Left ventricle myocardium inferior (tissue), 1 donor: ENCODE data around the gene KIF18B. TPM values are rescaled to one million over a fixed set of nuclear protein-coding genes. Genes with fewer than 3 reads are reported as not detected.

Experiments used
- DNase-seq: peaks from one replicate; pipeline ENCODE4 v3.0.0-alpha.2; 2020
- H3K27ac ChIP-seq: fragments of 200-600 bp; replicated peaks from 2 replicates; pipeline ENCODE4 v1.8.0; 2021
- H3K27me3 ChIP-seq: fragments of 200-600 bp; 2 replicates; pipeline ENCODE4 v1.8.0; 2021; ENCODE audit warnings: low read depth
- H3K36me3 ChIP-seq: fragments of 200-600 bp; 2 replicates; pipeline ENCODE4 v1.8.0; 2021
- H3K4me1 ChIP-seq: fragments of 200-600 bp; 2 replicates; pipeline ENCODE4 v1.8.0; 2021
- H3K4me3 ChIP-seq: fragments of 200-600 bp; 2 replicates; pipeline ENCODE4 v1.8.0; 2021; ENCODE audit warnings: mild to moderate bottlenecking, moderate library complexity
- H3K9me3 ChIP-seq: fragments of 200-600 bp; replicated peaks from 2 replicates; pipeline ENCODE4 v1.8.0; 2021
- CTCF ChIP-seq: fragments of 200-600 bp; IDR thresholded peaks from 2 replicates; pipeline ENCODE4 v1.8.0; 2021; ENCODE audit warnings: antibody characterized with exemption, mild to moderate bottlenecking, borderline replicate concordance
- intact Hi-C: fragments of 100-400 bp; cut with micrococcal nuclease; formaldehyde crosslinking; loops from one replicate; pipeline ENCODE4 v1.11.0; 2022
- total RNA-seq: library from RNA; stranded (reverse); fragmentation: NEBNext Ultra II Directional; extraction: Animal tissue kit (Norgen Biotek cat#: 25700); gene quantifications from one replicate; pipeline ENCODE4 v1.2.1, GENCODE V29; 2021
- donor health status: DM: no; HTN: yes; CAD: no; lungs with severe emphysema.

The KIF18B gene
- total RNA-seq, 1 donor from 2014 or later: 0.49 TPM

GRCh38 chr17:44892250-44892649 is 55.3 kb downstream of the KIF18B start:
- H3K27ac ChIP-seq: no peak overlapping the region
- peaks cover 19% of the 10 kb centered on the region for H3K4me1 ChIP-seq
- no peak for TF ChIP-seq CTCF
- intact Hi-C loops: no loop called here
- H3K4me3 ChIP-seq: no peak overlapping the region
- no peak for DNase-seq
- H3K36me3 ChIP-seq: peaks cover 43% of the 10 kb centered on the region
- no peaks in the 10 kb centered on the region for H3K9me3 ChIP-seq
- H3K27me3 ChIP-seq: no peaks in the 10 kb centered on the region

- Histone ChIP-seq H3K27ac (no peak overlapping the region), H3K4me3 (no peak overlapping the region), H3K4me1 (peaks cover 15% of the 10 kb centered on the region), H3K36me3 (peaks cover 63% of the 10 kb centered on the region), H3K9me3 (no peaks in the 10 kb centered on the region), H3K27me3 (no peaks in the 10 kb centered on the region)
- TF ChIP-seq CTCF: no peak
- DNase-seq: no peak
- intact Hi-C loops: no loop called here
Measured at GRCh38 chr17:44889003-44889402, 58.6 kb downstream of the KIF18B start.

GRCh38 chr17:44887971-44888954 is 59.3 kb downstream of the KIF18B start:
- H3K4me1 ChIP-seq: peaks cover 15% of the 10 kb centered on the region
- no peak overlapping the region for H3K4me3 ChIP-seq
- intact Hi-C loops: no loop called here
- no peak for TF ChIP-seq CTCF
- H3K27ac ChIP-seq: no peak overlapping the region
- H3K36me3 ChIP-seq: peaks cover 63% of the 10 kb centered on the region
- no peak for DNase-seq
- H3K27me3 ChIP-seq: no peaks in the 10 kb centered on the region
- H3K9me3 ChIP-seq: no peaks in the 10 kb centered on the region

GRCh38 chr17:44887016-44887415 is 60.6 kb downstream of the KIF18B start:
- Histone ChIP-seq H3K4me1 (peaks cover 15% of the 10 kb centered on the region), H3K36me3 (peaks cover 64% of the 10 kb centered on the region), H3K4me3 (no peak overlapping the region), H3K9me3 (no peaks in the 10 kb centered on the region), H3K27ac (no peak overlapping the region), H3K27me3 (no peaks in the 10 kb centered on the region)
- intact Hi-C loops: no loop called here
- TF ChIP-seq CTCF: no peak
- no peak for DNase-seq

DNA sequence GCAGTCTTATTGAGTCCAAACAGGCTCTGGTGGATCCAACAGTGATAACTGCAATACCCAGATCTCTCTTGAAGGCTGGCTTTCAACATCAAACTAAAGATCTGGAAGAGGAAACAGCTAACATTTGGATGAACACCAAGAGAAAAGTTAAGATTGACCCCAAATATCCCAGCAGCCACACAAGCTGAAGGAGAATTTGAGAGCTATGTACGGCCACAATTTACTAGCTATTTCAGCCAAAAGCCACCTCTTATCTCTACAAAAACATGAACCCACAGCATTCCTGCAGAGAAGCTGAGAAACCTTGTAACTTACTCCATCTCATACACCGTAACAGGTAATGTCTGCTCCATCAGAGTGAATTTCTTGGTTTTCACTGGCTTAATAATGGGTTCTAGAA is 62.6 kb downstream of the KIF18B start:
- H3K4me1 ChIP-seq: peaks cover 15% of the 10 kb centered on the region
- no peaks in the 10 kb centered on the region for H3K9me3 ChIP-seq
- H3K27me3 ChIP-seq: no peaks in the 10 kb centered on the region
- intact Hi-C loops: no loop called here
- DNase-seq: no peak
- H3K27ac ChIP-seq: no peak overlapping the region
- H3K36me3 ChIP-seq: peaks cover 71% of the 10 kb centered on the region
- H3K4me3 ChIP-seq: no peak overlapping the region
- TF ChIP-seq CTCF: no peak
